Measurements from ENCODE around the gene SMIM45.

SMIM45 gene

GRCh38 chr22:41935015-41935351 lies 17.0 kb upstream of the SMIM45 start:
- no peak overlapping the region for H3K14ac ChIP-seq (replicated peaks; ENCODE audit: low read depth, low read length)
- H3K18ac ChIP-seq (ENCODE audit: low read depth, low read length): no peak overlapping the region
- in situ Hi-C loops (cut with MboI; ENCODE audit: low sequenced_read_pairs) (no loop called here), dilution Hi-C loops (cut with HindIII; ENCODE audit: low sequenced_read_pairs, unreplicated experiment) (no loop called here), intact Hi-C loops (cut with micrococcal nuclease) (no loop called here)
- ChIA-PET POLR2A (ENCODE audit: unreplicated experiment) (no interaction called here), CTCF (interaction anchor here (0.9 kb wide), 1 partner anchor 238 kb away, joined by 3 read pairs; no protein-coding TSS in a partner anchor)
- no peak overlapping the region for H2AK9ac ChIP-seq (replicated peaks; ENCODE audit: low read depth, low read length, poor library complexity)
- no peak for DNase-seq
- H3K27ac ChIP-seq (ENCODE audit: insufficient read depth, low read length): no peak overlapping the region
- H2BK15ac ChIP-seq (ENCODE audit: low read depth, low read length): no peak overlapping the region
- no TSS peak for BruUV-seq (replicated peaks)
- no peak overlapping the region for H4K5ac ChIP-seq (ENCODE audit: low read depth, low read length)
- H3K79me1 ChIP-seq (ENCODE audit: low read depth in 1 of 2, low read length in 2 of 2): peaks cover 0 to 3% of the 10 kb centered on the region in 2 experiments; a peak in 1 of 4 replicates
- H3K9me1 ChIP-seq (ENCODE audit: insufficient read depth, low read length): no peaks in the 10 kb centered on the region; the same call in 1 of the 2 replicates
- no peak overlapping the region for H3K56ac ChIP-seq (ENCODE audit: extremely low read depth, insufficient read depth, low read length)
- H2AFZ ChIP-seq (replicated peaks; ENCODE audit: low read length, poor library complexity): no peak overlapping the region
- TF ChIP-seq POLR2A (IDR thresholded peaks at IDR 0.05; ENCODE audit: low read depth, low read length) (no peak), NFE2L2 (IDR thresholded peaks at IDR 0.05; ENCODE audit: low read depth, low read length) (no peak), MXI1 (IDR thresholded peaks at IDR 0.05; ENCODE audit: borderline replicate concordance, low read depth, low read length) (no peak), CHD1 (IDR thresholded peaks at IDR 0.05; ENCODE audit: low read depth, low read length) (no peak), BHLHE40 (IDR thresholded peaks at IDR 0.05; ENCODE audit: low read depth, low read length) (no peak), MAFK (IDR thresholded peaks at IDR 0.05; ENCODE audit: low read depth, low read length) (no peak), USF2 (IDR thresholded peaks at IDR 0.05; ENCODE audit: low read depth, low read length) (no peak), RAD21 (IDR thresholded peaks at IDR 0.05; ENCODE audit: low read length) (no peak), SMC3 (IDR thresholded peaks at IDR 0.05; ENCODE audit: low read depth, low read length) (no peak), CEBPB (IDR thresholded peaks at IDR 0.05; ENCODE audit: low read depth, low read length) (no peak), RCOR1 (IDR thresholded peaks at IDR 0.05; ENCODE audit: insufficient replicate concordance, low read length) (no peak), FOS (IDR thresholded peaks at IDR 0.05; ENCODE audit: low read depth, low read length) (no peak), CTCF (conservative IDR thresholded peaks at IDR 0.05; ENCODE audit: low read depth, low read length) (no peak), ELK1 (IDR thresholded peaks at IDR 0.05; ENCODE audit: borderline replicate concordance, low read depth, low read length) (no peak), RFX5 (IDR thresholded peaks at IDR 0.05; ENCODE audit: low read depth, low read length) (no peak), MAZ (IDR thresholded peaks at IDR 0.05; ENCODE audit: borderline replicate concordance, low read depth, low read length) (no peak)
- no peak overlapping the region for H3K23ac ChIP-seq (ENCODE audit: low read depth, low read length)
- no peak overlapping the region for H4K8ac ChIP-seq (ENCODE audit: low read depth in 2 of 2, low read length in 2 of 2)
- H4K20me1 ChIP-seq (ENCODE audit: insufficient read depth, low read length): no peaks in the 10 kb centered on the region; the same call in 1 of the 2 replicates
- H2BK5ac ChIP-seq (ENCODE audit: low read depth, low read length, poor library complexity, severe bottlenecking): no peak overlapping the region
- H2BK120ac ChIP-seq (ENCODE audit: low read depth, low read length): no peak overlapping the region
- no peak overlapping the region for H2BK20ac ChIP-seq (ENCODE audit: low read depth, low read length)
- ATAC-seq (ENCODE audit: low read depth): no peak
- no peaks in the 10 kb centered on the region for H3K36me3 ChIP-seq (ENCODE audit: control insufficient read depth, insufficient read depth, low read length)
- H3K27me3 ChIP-seq (ENCODE audit: control insufficient read depth, insufficient read depth, low read length): no peaks in the 10 kb centered on the region
- WGBS, 2 experiments (ENCODE audit: extremely low coverage in 2 of 2, insufficient read length in 1 of 2): 100% methylated on average over 1 of the region's 4 CpGs; no CpG with 5 or more reads in 1 of the 2 experiments
- H3K4me3 ChIP-seq (ENCODE audit: insufficient read depth, low read depth, low read length): no peak overlapping the region
- H2AK5ac ChIP-seq (ENCODE audit: low read depth, low read length): no peak overlapping the region
- no peak overlapping the region for H3K4ac ChIP-seq (ENCODE audit: low read depth, low read length)
- peaks cover 2% of the 10 kb centered on the region; the same call in 1 of the 2 replicates for H3K4me1 ChIP-seq (ENCODE audit: control insufficient read depth, insufficient read depth, low read length)
- H3K9me3 ChIP-seq (ENCODE audit: control insufficient read depth, insufficient read depth, low read length): no peaks in the 10 kb centered on the region
- H3K4me2 ChIP-seq (ENCODE audit: low read depth, low read length): no peak overlapping the region
- no peak overlapping the region for H3K9ac ChIP-seq (ENCODE audit: low read depth, low read length)
- H4K91ac ChIP-seq (ENCODE audit: insufficient read depth, low read depth, low read length): no peak overlapping the region

Measured in IMR-90 (cell line).